ENCODE measurements around the gene RBBP8NL.
A peak's percentile ranks its signal among the peaks of the same experiment; 100 is the strongest.

Gene RBBP8NL

GRCh38 chr20:62371588-62372041 lies 55.7 kb downstream of the RBBP8NL start:
- DNase-seq, result no peak

GRCh38 chr20:62370807-62371587 lies 56.3 kb downstream of the RBBP8NL start:
- no peak for DNase-seq

GRCh38 chr20:62370115-62370806 lies 57.1 kb downstream of the RBBP8NL start:
- peak; percentile 93 for DNase-seq

GRCh38 chr20:62369815-62370114 lies 57.6 kb downstream of the RBBP8NL start:
- no peak for DNase-seq

GRCh38 chr20:62368976-62369814 lies 58.1 kb downstream of the RBBP8NL start:
- DNase-seq, result peak; percentile 88

- peak; percentile 77 for DNase-seq
These were observed 58.9 kb downstream of the RBBP8NL start for GRCh38 chr20:62368392-62368975.

GRCh38 chr20:62367633-62368391 lies 59.5 kb downstream of the RBBP8NL start:
- DNase-seq, result no peak

GRCh38 chr20:62367136-62367632 lies 60.2 kb downstream of the RBBP8NL start, which contains the start of gene LAMA5:
Gene LAMA5 (minus strand): TSS chr20:62367312. CDS start chr20:62367245, 67 bp downstream.
- no peak for DNase-seq

- DNase-seq, result peak; percentile 57
These were observed 60.8 kb downstream of the RBBP8NL start for GRCh38 chr20:62366370-62367135.

GRCh38 chr20:62365814-62366369 lies 61.4 kb downstream of the RBBP8NL start:
- DNase-seq, result peak; percentile 93

GRCh38 chr20:62364911-62365736 lies 62.2 kb downstream of the RBBP8NL start:
- DNase-seq, result peak; percentile 63

GRCh38 chr20:62363920-62364851 lies 63.2 kb downstream of the RBBP8NL start:
- DNase-seq, result peak; percentile 60

- DNase-seq, result peak; percentile 89
These were observed 64.1 kb downstream of the RBBP8NL start for GRCh38 chr20:62362991-62363919.

GRCh38 chr20:62362590-62362940 lies 64.8 kb downstream of the RBBP8NL start:
- DNase-seq, result no peak

- peak; percentile 83 for DNase-seq
These were observed 65.3 kb downstream of the RBBP8NL start for GRCh38 chr20:62361799-62362589.
